ENCODE data around the gene CANT1. TPM values are rescaled to one million over a fixed set of nuclear protein-coding genes. Genes with fewer than 3 reads are reported as not detected.

Gene CANT1
- total RNA-seq, 1 experiment from 2014 or later = 33.0 TPM

DNA sequence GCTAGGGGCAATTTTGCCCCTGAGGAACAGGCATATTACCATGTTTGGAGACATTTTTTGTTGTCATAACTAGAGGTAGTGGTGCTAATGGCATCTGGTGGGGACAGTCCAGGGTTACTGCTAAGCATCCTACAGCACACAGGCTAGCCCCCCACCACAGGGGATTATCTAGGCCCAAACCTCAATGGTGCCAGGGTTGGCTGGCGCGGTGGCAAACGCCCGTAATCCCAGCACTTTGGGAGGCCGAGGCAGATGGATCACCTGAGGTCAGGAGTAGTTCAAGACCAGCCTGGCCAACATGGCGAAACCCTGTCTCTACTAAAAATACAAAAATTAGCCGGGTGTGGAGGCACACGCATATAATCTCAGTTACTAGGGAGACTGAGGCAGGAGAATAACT lies 29.6 kb upstream of the CANT1 start:
- H3K36me3 Mint-ChIP-seq (ENCODE audit: insufficient read depth in 1 of 3, low read depth in 3 of 3) = no peaks in the 10 kb centered on the region; a peak in 1 of 7 replicates
- Histone ChIP-seq H3K4ac (ENCODE audit: low read depth, low read length) (no peak overlapping the region), H2AK5ac (ENCODE audit: insufficient read length, low read length) (no peak overlapping the region), H3K27ac (ENCODE audit: insufficient read length, low read depth, low read length) (no peak overlapping the region), H3K4me1 (ENCODE audit: insufficient read depth, low read length) (no peaks in the 10 kb centered on the region), H3K23me2 (ENCODE audit: insufficient read length, low read depth, low read length, poor library complexity, severe bottlenecking) (no peaks in the 10 kb centered on the region), H3K18ac (ENCODE audit: insufficient read length, low read depth, low read length) (no peak overlapping the region), H2BK20ac (ENCODE audit: low read depth, low read length, poor library complexity, severe bottlenecking) (no peak overlapping the region), H2AFZ (ENCODE audit: low read length) (no peak overlapping the region), H3K79me1 (ENCODE audit: insufficient read depth, low read depth, low read length, poor library complexity, severe bottlenecking) (no peaks in the 10 kb centered on the region), H4K8ac (replicated peaks; ENCODE audit: insufficient read length, low read depth, low read length) (no peak overlapping the region), H3K14ac (ENCODE audit: insufficient read depth, low read length) (no peak overlapping the region), H3K27me3 (ENCODE audit: insufficient read depth, low read length) (no peaks in the 10 kb centered on the region), H3K56ac (ENCODE audit: insufficient read length, low read depth, low read length) (no peak overlapping the region), H4K91ac (ENCODE audit: insufficient read length, low read depth, low read length) (no peak overlapping the region), H3K79me2 (ENCODE audit: insufficient read depth, low read length) (no peaks in the 10 kb centered on the region), H3K23ac (ENCODE audit: insufficient read length, low read depth, low read length) (no peak overlapping the region), H3K9ac (ENCODE audit: extremely low read depth, insufficient read length, low read length) (no peak overlapping the region), H3K4me2 (ENCODE audit: insufficient read depth, insufficient read length, low read length) (no peak overlapping the region), H2BK120ac (ENCODE audit: low read depth, low read length, poor library complexity, severe bottlenecking) (no peak overlapping the region), H2BK15ac (ENCODE audit: low read depth, low read length) (no peak overlapping the region), H3K9me3 (ENCODE audit: control insufficient read depth, low read depth, low read length) (no peaks in the 10 kb centered on the region), H2BK5ac (ENCODE audit: insufficient read length, low read length) (no peak overlapping the region), H2BK12ac (ENCODE audit: insufficient read length, low read depth, low read length) (no peak overlapping the region), H3T11ph (ENCODE audit: low read length) (no peak overlapping the region), H4K20me1 (ENCODE audit: control insufficient read depth, insufficient read depth, insufficient read length) (peaks cover 2% of the 10 kb centered on the region), H4K5ac (ENCODE audit: insufficient read length, low read depth, low read length) (no peak overlapping the region)
- TF ChIP-seq, protein P1, sequence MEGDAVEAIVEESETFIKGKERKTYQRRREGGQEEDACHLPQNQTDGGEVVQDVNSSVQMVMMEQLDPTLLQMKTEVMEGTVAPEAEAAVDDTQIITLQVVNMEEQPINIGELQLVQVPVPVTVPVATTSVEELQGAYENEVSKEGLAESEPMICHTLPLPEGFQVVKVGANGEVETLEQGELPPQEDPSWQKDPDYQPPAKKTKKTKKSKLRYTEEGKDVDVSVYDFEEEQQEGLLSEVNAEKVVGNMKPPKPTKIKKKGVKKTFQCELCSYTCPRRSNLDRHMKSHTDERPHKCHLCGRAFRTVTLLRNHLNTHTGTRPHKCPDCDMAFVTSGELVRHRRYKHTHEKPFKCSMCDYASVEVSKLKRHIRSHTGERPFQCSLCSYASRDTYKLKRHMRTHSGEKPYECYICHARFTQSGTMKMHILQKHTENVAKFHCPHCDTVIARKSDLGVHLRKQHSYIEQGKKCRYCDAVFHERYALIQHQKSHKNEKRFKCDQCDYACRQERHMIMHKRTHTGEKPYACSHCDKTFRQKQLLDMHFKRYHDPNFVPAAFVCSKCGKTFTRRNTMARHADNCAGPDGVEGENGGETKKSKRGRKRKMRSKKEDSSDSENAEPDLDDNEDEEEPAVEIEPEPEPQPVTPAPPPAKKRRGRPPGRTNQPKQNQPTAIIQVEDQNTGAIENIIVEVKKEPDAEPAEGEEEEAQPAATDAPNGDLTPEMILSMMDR (conservative IDR thresholded peaks at IDR 0.05) = no peak
- peaks cover 74% of the 10 kb centered on the region for H3K27me3 Mint-ChIP-seq (ENCODE audit: low read depth)
- peaks cover 0 to 2% of the 10 kb centered on the region in 2 experiments; a peak in 1 of 4 replicates for H3K4me1 Mint-ChIP-seq
- no peak for DNase-seq
- no CpG with 5 or more reads among the region's 8 CpGs for WGBS (ENCODE audit: extremely low coverage, insufficient read length, low lambda C conversion rate)
- peaks cover 4 to 11% of the 10 kb centered on the region in 2 experiments; a peak in 4 of 5 replicates for H3K9me3 Mint-ChIP-seq
- H3K4me3 Mint-ChIP-seq = no peak overlapping the region
- no peak overlapping the region for H3K27ac Mint-ChIP-seq
